Activated CD8-positive, alpha-beta memory T cell treated with anti-CD3 and anti-CD28 coated beads for 36 hours (primary cell): ENCODE results near the gene SIDT2. TPM values are rescaled to one million over a fixed set of nuclear protein-coding genes. Genes with fewer than 3 reads are reported as not detected.
"Not testable (repeated sequence)": the region's sequence is repeated elsewhere in the genome, so short reads cannot be mapped to it uniquely, and the experiment has no call there.

Experiments
- CTCF ChIA-PET: fragments of 350-600 bp; sonication (Branson Sonifier 250); formaldehyde crosslinking; loops from one replicate; lab custom pipeline; 2021; ENCODE audit warnings: antibody characterized with exemption; lab: Charles Lee
- POLR2A ChIA-PET: fragments of 350-600 bp; sonication (Branson Sonifier 250); formaldehyde crosslinking; loops from one replicate; lab custom pipeline; 2021; ENCODE audit warnings: antibody characterized with exemption; lab: Charles Lee
- total RNA-seq, 2 experiments: library from RNA; stranded (reverse); gene quantifications; one replicate each; pipeline ENCODE4 v1.2.3, GENCODE V29; 2021

The SIDT2 gene
- total RNA-seq, 2 experiments from 2014 or later: 10.5 to 12.7 TPM

DNA sequence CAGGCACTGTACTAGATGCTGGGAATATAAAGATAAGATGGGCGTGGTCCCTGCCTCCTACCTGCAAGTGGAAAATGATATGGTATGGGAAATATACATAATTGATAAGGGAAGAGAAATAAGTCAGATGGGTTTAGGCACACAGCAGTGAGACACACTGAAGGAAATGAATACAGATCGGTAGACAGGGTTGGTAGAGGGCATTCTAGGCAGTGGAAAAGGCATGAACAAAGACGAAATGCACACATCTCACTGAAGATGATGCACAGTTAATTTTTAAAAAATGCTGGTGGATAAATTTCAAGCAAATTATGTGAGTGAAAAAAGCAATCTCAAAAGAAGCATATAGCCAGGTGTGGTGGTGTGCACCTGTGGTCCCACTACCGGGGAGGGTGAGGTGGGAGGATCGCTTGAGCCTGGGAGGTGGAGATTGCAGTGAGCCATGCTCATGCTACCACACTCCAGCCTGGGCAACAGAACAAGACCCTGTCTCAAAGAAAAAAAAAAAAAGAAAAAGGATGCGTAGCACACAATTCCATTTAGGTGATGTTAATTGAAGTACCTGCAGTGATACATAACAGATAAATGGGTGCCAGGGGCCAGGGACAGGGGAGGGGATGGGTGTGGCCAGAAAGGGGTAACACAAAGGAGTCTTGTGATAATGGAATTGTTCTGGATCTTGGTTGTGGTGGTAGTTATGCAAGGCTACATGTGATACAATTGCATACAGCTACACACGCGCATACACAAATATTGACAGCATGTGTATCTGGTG lies 31.0 kb downstream of the SIDT2 start:
- CTCF ChIA-PET, POLR2A ChIA-PET: not testable (repeated sequence)

GRCh38 chr11:117210620-117211019 lies 32.1 kb downstream of the SIDT2 start:
- ChIA-PET CTCF (interaction anchor here (1.1 kb wide), 1 partner anchor 16 kb away, joined by 4 read pairs; no protein-coding TSS in a partner anchor), POLR2A (no interaction called here)

DNA sequence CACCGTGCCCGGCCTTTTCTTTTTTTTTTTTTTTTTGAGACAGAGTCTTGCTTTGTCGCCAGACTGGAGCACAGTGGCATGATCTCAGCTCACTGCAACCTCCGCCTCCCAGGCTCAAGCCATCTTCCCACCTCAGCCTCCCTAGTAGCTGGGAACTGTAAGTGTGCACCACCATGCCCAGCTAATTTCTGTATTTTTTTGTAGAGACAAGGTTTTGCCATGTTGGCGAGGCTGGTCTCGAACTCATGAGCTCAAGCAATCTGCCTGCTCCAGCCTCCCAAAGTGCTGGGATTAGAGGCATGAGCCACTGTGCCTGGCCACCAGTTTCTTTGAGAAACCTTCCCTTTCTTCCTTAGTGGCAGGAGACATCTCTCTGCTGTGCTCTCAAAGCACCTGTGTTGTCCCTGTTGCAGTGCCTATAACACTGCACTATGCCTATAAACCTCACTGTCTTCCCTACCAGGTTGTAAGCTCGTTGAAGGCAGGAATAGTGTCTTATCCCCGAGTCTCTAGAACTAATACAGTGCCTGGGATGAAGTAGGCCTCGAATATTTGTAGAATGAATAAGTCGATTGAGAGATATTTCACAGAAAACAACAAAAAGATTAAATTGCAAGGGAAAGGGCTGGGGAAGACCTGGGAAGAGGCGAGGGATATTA lies 34.3 kb downstream of the SIDT2 start:
- POLR2A ChIA-PET: no interaction called here
- CTCF ChIA-PET: interaction anchor here (0.7 kb wide), 1 partner anchor 438 kb away, joined by 4 read pairs; no protein-coding TSS in a partner anchor

- POLR2A ChIA-PET: interaction anchor here (0.6 kb wide), 1 partner anchor 1334 kb away, joined by 3 read pairs; no protein-coding TSS in a partner anchor
- CTCF ChIA-PET: no interaction called here
Measured at GRCh38 chr11:117214404-117215110, 36.0 kb downstream of the SIDT2 start.

DNA sequence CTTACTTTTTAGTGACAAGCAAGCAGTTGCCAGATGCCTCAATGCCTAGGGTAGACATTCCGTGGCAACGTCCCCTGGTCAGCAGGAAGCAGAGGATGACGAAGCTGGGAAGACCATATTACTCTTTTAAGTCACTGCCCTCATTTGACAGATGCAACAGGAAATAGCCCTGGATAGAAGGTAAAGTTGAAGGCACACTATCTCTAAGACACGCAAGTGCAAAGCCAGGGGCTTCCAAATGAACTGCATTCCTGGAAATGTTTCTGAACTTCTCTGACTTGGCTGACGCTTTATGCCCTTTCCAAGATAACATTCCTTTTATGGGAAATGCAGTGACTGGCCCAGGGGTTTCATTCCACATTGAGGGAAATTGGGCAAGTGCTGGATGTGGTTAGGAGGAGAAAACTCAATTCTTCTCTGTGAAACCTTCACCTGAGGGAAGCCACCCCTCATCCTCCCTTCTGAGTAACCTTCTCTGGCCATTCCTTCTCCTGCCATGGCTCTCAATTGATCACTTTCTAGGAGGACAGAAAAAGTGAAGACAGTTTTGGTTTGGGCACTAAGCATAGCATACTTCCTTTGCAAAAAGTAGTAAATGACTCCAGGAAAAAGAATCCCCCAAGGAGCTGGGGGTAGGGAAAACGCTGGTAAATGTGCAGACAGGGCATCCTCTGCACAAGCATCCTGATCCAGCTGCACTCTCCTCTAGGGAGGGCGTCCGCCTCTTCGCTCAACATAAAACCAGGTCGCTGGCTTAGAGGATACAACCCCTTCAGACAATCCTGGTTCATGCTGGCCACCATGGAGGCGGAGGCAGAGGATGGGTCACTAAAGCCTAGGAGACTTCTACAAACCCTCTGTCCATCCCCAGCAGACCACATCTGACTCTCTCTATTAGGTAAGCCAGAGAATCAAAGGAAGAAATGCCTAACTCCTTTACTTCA lies 38.9 kb downstream of the SIDT2 start:
- ChIA-PET CTCF (interaction anchor here (1.1 to 1.5 kb wide), 2 partner anchors 9 to 12 kb away, joined by 3 to 4 read pairs; no protein-coding TSS in a partner anchor), POLR2A (no interaction called here)

- CTCF ChIA-PET: interaction anchor here (0.6 to 1.5 kb wide), 3 partner anchors 9 to 310 kb away, joined by 3 to 4 read pairs (median 3); no protein-coding TSS in a partner anchor
- POLR2A ChIA-PET: no interaction called here
Measured at GRCh38 chr11:117218133-117218915, 39.8 kb downstream of the SIDT2 start.

- POLR2A ChIA-PET: no interaction called here
- CTCF ChIA-PET: interaction anchor here (1.1 kb wide), 1 partner anchor 8 kb away, joined by 4 read pairs; no protein-coding TSS in a partner anchor
Measured at GRCh38 chr11:117219001-117219400, 40.5 kb downstream of the SIDT2 start.

DNA sequence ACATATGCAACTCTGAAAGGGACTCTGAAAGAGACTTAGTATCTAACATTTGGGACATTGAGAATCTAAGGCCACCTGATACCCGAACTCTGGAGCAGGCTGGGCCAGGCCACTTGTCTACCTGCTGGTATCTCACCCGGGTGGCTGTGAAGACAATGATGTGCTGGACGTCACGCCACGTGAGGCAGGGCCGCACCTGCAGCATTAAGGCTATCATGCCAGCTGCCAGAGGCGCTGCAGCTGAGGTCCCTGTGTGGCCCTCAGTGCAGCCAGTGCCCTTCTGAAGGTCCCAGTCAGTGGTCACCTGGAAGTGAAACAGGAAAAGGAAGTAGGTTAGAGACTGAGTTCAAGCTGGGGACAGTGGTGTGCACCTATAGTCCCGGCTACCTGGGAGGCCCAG lies 40.9 kb downstream of the SIDT2 start:
- POLR2A ChIA-PET: no interaction called here
- CTCF ChIA-PET: interaction anchor here (0.5 to 0.8 kb wide), 2 partner anchors 487 to 892 kb away, joined by 3 read pairs; no protein-coding TSS in a partner anchor

DNA sequence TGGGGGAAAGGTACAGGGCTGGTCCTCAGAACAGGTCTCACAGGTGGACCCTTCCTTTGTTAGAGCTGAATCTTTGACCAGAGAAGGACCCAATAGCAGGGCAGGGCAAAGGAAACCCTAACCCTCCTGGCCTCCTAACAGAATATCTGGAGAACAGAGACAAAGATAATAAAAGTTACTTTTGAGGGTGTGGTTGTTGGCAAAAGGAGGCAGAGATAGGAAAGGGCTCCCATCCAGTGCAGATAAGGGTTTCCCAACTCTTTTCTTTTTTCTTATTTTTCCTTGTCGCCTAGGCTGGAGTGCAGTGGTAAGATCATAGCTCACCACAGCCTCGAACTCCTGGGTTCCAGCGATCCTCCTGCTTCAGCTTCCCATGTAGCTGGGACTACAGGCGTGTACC lies 41.5 kb downstream of the SIDT2 start:
- ChIA-PET POLR2A (interaction anchor here (0.6 kb wide), 1 partner anchor 27 kb away, joined by 3 read pairs; no protein-coding TSS in a partner anchor), CTCF (interaction anchor here (0.5 to 0.8 kb wide), 2 partner anchors 487 to 891 kb away, joined by 3 read pairs; no protein-coding TSS in a partner anchor)

DNA sequence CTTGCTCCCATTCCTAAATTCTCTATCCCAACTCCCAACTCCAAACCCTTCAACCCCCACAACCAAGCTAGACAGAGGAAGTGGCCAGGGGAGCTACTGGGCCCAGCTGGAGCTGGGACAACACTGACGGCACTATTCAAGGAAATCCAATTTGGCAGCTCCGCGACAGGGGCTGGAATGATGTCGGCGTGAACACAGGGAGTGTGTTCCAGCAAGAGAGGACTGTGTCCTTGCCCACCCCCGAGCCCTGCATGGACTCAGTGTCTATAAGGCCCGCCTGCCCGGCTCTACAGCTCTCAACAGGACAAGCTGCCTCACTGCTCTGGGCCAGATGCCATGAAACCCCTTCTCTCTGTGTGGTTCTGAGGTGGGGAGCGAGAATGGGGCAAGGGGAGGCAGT lies 42.0 kb downstream of the SIDT2 start:
- POLR2A ChIA-PET: interaction anchor here (0.6 kb wide), 1 partner anchor 27 kb away, joined by 3 read pairs; no protein-coding TSS in a partner anchor

DNA sequence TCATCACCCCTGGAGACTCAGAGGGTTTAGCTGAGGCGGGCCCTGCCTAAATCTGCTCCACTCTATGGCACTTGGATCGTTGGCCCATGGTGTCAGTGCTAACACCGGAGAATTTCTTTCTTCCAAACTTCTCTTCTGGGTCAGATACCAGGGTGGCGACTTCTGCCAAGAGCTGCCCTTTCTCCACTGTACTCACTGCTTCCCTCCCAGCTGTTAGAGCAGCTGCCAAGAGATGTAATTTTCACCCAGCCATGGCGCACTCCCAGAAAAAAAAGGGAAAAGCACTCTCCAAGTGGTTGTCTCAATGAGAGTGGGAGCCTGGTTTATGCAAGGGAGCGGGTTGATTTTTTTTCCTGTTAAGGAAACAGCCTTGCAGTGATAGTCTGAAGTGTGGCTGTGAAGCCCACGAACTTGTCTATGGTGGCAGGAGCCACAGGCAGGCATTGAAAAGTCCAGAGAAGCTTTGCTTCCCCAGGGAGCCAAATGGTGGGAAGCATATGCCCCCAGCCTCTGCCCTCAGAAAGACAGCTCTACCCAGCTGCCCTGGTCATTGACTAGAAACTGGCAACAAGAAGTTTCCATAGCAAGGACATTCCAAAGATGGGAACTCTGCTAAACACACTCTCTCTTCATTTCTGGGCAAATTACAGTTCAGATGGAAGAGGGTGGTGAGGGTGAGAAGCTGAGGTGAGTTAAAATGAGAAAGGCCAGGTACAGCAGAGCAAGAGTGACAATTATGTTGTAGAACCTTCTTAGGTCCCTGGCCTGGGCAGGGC lies 42.6 kb downstream of the SIDT2 start:
- POLR2A ChIA-PET: no interaction called here
- CTCF ChIA-PET: interaction anchor here (1.3 kb wide), 1 partner anchor 40 kb away, joined by 5 read pairs; no protein-coding TSS in a partner anchor

More for the DNA sequence above, 42.0 kb downstream of the SIDT2 start:
- CTCF ChIA-PET: no interaction called here

DNA sequence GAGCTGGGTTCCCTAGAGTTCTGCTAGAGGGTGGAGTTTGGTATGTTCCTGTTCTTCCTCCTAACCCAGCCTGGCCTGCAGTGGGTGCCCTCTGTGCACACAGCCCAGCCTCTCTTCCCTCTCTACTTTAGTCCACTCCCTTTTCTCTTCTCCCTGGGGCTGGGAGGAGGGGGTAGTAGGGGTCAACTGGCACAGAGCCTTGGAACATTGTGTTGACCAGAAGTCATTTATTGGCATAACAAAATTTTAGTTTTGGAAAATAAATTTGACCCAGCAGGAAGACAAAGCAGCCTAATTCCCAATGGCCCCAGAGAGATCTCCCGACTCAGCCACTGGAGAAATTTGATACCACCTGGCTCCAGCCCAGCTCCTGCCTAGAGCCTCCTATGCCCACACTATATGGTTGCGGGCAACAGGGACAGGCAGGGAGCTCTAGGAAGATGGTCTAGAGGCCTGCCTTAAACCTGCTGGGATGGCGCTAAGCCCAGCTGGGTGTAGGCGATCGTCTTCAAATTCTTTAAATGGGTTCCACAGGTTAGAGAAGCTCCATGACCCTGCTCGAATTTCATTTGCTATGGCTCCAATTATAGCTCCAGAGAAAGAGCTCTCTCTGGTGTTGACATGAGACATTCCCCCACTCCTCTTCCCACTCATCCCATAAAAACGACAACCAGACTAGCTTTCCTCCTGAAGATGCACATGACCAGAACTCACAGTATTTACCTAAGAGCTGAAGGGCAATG lies 43.4 kb downstream of the SIDT2 start:
- ChIA-PET CTCF (interaction anchor here (1.3 kb wide), 1 partner anchor 41 kb away, joined by 5 read pairs; no protein-coding TSS in a partner anchor), POLR2A (no interaction called here)

DNA sequence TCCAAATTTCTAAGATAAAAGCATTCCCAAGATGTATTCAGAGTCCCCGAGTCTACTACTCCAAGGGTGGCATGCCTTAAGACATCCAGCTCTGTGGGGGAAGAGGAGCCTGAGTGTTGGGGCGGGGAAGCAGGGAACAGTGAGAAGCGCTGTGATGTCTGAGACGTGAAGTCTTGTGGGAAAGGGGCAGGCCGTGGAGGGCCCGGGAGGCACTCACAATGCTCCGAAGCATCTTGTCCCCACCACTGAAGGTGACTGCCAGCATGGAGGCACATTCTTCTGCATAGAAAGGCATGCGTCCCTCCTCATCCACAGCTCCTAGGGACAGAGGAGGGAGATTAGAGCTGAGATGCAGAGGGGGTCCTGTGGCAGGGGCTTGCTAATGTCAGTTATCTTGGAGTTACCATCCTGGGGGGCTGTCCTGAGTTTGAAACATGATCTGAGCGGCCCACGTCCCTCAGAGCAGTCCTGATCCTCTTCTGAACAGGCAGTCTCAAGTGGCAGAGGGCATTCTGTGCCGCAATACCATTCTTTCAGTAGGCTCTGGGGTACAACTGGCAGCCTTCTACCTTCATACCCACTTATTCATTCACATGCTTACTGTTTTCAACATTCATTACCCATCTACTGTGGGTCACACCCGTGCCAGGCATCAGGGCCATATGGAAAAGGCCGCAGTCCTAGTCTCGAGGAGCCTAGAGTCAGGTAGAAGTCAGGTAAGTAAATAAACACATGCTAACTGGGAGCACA lies 44.6 kb downstream of the SIDT2 start:
- CTCF ChIA-PET: no interaction called here

GRCh38 chr11:117223741-117224689 lies 45.5 kb downstream of the SIDT2 start:
- POLR2A ChIA-PET: no interaction called here
- CTCF ChIA-PET: interaction anchor here (0.6 to 1.6 kb wide), 3 partner anchors 43 to 437 kb away, joined by 3 to 5 read pairs (median 3); no protein-coding TSS in a partner anchor

More for the DNA sequence above, 44.6 kb downstream of the SIDT2 start:
- POLR2A ChIA-PET: no interaction called here
